HepG2 (cell line): Measurements from ENCODE around the gene TNFSF15. TPM values are rescaled to one million over a fixed set of nuclear protein-coding genes. Genes with fewer than 3 reads are reported as not detected.

Source experiments
- ATAC-seq: fragments of 200-7000 bp; cut with Tn5 transposase; 3 replicates; pipeline ENCODE4 v1.9.1; 2020; ENCODE audit warnings: mild to moderate bottlenecking, moderate library complexity
- BruUV-seq: library from RNA; stranded (reverse); fragments of 400-500 nt; replicated peaks from 2 replicates; lab custom pipeline; 2021; lab: Mats Ljungman, UMichigan
- CTCF ChIA-PET: fragments of 300-600 bp; formaldehyde crosslinking; extraction: SDS; loops from one replicate; lab custom pipeline; 2021; ENCODE audit warnings: low total read pairs, inconsistent platforms, low intra/inter-chr PET ratio; lab: Yijun Ruan, JAX
- POLR2A ChIA-PET: fragments of 350-600 bp; sonication (Branson Sonifier 250); formaldehyde crosslinking; loops from one replicate; lab custom pipeline; 2020; ENCODE audit warnings: antibody characterized with exemption, inconsistent platforms; lab: Yijun Ruan, JAX
- DNase-seq: peaks from one replicate; pipeline ENCODE4 v3.0.0-alpha.2; 2015; ENCODE audit warnings: low spot score
- FAIRE-seq: peaks from 3 replicates; lab custom pipeline; 2011; peaks lifted over from hg19 to GRCh38; lab: Jason Lieb, UNC
- H2AFZ ChIP-seq: one replicate; pipeline ENCODE4 v1.6.1; 2011; ENCODE audit warnings: low read length, inconsistent platforms
- H3K27ac ChIP-seq: fragments of 300-600 bp; 3 replicates; pipeline ENCODE4 v1.8.0; 2011; ENCODE audit warnings: mixed run types, mild to moderate bottlenecking, mixed read lengths, low read length, inconsistent platforms; ENCODE audit not compliant: insufficient read depth; ENCODE audit errors: extremely low read length
- H3K27me3 ChIP-seq, 2 experiments: fragments of 200-600 bp in 1 of 2; 2 replicates in 1 of 2; 3 replicates in 1 of 2; pipeline versions ENCODE4 v1.6.0 to v1.8.0; 2011; ENCODE audit warnings: low read length in 2 of 2, mild to moderate bottlenecking in 2 of 2, moderate library complexity in 2 of 2, inconsistent platforms in 1 of 2; ENCODE audit not compliant: insufficient read depth in 2 of 2, control insufficient read depth in 1 of 2
- H3K36me3 ChIP-seq, 2 experiments: fragments of 200-600 bp in 1 of 2; replicated peaks in 1 of 2; 2 replicates in 1 of 2; 3 replicates in 1 of 2; pipeline versions ENCODE4 v1.5.1 to v1.8.0; 2011; ENCODE audit warnings: low read length in 2 of 2, inconsistent platforms in 1 of 2; ENCODE audit not compliant: insufficient read depth in 2 of 2, control insufficient read depth in 1 of 2
- H3K4me1 ChIP-seq: 2 replicates; pipeline ENCODE4 v1.5.1; 2012; ENCODE audit warnings: low read length, inconsistent platforms; ENCODE audit not compliant: insufficient read depth
- H3K4me2 ChIP-seq: 2 replicates; pipeline ENCODE4 v1.6.0; 2011; ENCODE audit warnings: low read depth, low read length, inconsistent platforms
- H3K4me3 ChIP-seq, 3 experiments: fragments of 200-600 bp in 1 of 3; sonication (generic), shearing (Covaris generic) in 1 of 3; replicated peaks in 1 of 3; 2 replicates each; pipeline ENCODE4 v1.5.1; 2011 to 2016; ENCODE audit warnings: low read length in 3 of 3, inconsistent platforms in 2 of 3, low read depth in 2 of 3, mild to moderate bottlenecking in 2 of 3, control low read depth in 1 of 3, mixed read lengths in 1 of 3; ENCODE audit not compliant: insufficient read depth in 1 of 3
- H3K79me2 ChIP-seq: one replicate; pipeline ENCODE4 v1.6.1; 2011; ENCODE audit warnings: low read length, inconsistent platforms; ENCODE audit not compliant: insufficient read depth
- H3K9ac ChIP-seq: 2 replicates; pipeline ENCODE4 v1.6.0; 2011; ENCODE audit warnings: mild to moderate bottlenecking, low read depth, low read length, inconsistent platforms; ENCODE audit not compliant: insufficient read depth
- H3K9me3 ChIP-seq: 2 replicates; pipeline ENCODE4 v1.5.1; 2012; ENCODE audit warnings: mild to moderate bottlenecking, low read length
- H4K20me1 ChIP-seq: 2 replicates; pipeline ENCODE4 v1.6.0; 2011; ENCODE audit warnings: inconsistent platforms, mild to moderate bottlenecking, low read length, moderate library complexity; ENCODE audit not compliant: insufficient read depth
- DMAP1 ChIP-seq: IDR thresholded peaks from 2 replicates; pipeline ENCODE4 v1.6.1; 2016
- ESRRA ChIP-seq: sonication (generic); formaldehyde crosslinking; IDR thresholded peaks from 2 replicates; pipeline ENCODE4 v1.5.1; 2020; ENCODE audit warnings: mild to moderate bottlenecking, low read depth, missing genetic modification reagents
- FOXO4 ChIP-seq: sonication (generic); formaldehyde crosslinking; conservative IDR thresholded peaks from 2 replicates; pipeline ENCODE4 v1.8.1; 2023; ENCODE audit warnings: missing genetic modification reagents
- KDM1A ChIP-seq: IDR thresholded peaks from 2 replicates; pipeline ENCODE4 v1.6.1; 2016; ENCODE audit warnings: missing compliant biosample characterization
- NPAS2 ChIP-seq: sonication (generic); formaldehyde crosslinking; IDR thresholded peaks from 2 replicates; pipeline ENCODE4 v1.8.0; 2022; ENCODE audit warnings: mild to moderate bottlenecking, missing genetic modification reagents, borderline replicate concordance
- RFXAP ChIP-seq: sonication (generic); formaldehyde crosslinking; IDR thresholded peaks from 2 replicates; pipeline ENCODE4 v1.4.0; 2020; ENCODE audit warnings: missing genetic modification reagents, borderline replicate concordance
- ZKSCAN1 ChIP-seq: fragments of 150-350 bp; IDR thresholded peaks from 2 replicates; pipeline ENCODE4 v1.6.1; 2014; ENCODE audit warnings: low read length
- ZNF530 ChIP-seq: sonication (generic); formaldehyde crosslinking; IDR thresholded peaks from 2 replicates; pipeline ENCODE4 v1.5.0; 2020; ENCODE audit warnings: low read depth, mild to moderate bottlenecking, missing genetic modification reagents
- ZZZ3 ChIP-seq: sonication (generic); formaldehyde crosslinking; IDR thresholded peaks from 2 replicates; pipeline ENCODE4 v1.4.0; 2020; ENCODE audit warnings: missing genetic modification reagents, mild to moderate bottlenecking, borderline replicate concordance
- WGBS: methylation state at CpG from one replicate; pipeline ENCODE4 v1.1.6; 2017; ENCODE audit warnings: low lambda C conversion rate; 5-methylcytosine and 5-hydroxymethylcytosine counted together
- in situ Hi-C: cut with HindIII; loops from 2 replicates; pipeline ENCODE4 v1.10.0; 2017; ENCODE audit warnings: low pct_unique_long_range_greater_than_20kb; ENCODE audit not compliant: extremely low pct_ligation_motif_present
- intact Hi-C: fragments of 100-400 bp; cut with micrococcal nuclease; formaldehyde crosslinking; loops from one replicate; pipeline ENCODE4 v1.10.0; 2022; ENCODE audit not compliant: unreplicated experiment
- polyA plus RNA-seq, 8 experiments: library from polyadenylated mRNA; depleted of rRNA in 3 of 8; stranded (reverse) in 7 of 8; unstranded in 1 of 8; fragments of >200 nt; fragmentation: Illumina TruSeq in 4 of 8; extraction: Trizol in 4 of 8; gene quantifications; 2 replicates each; pipeline versions ENCODE4 v1.2.1 to v1.2.3, GENCODE V29; 2011 to 2016; ENCODE audit warnings: low read depth in 4 of 8, missing spikeins in 1 of 8, mixed read lengths in 1 of 8; ENCODE audit not compliant: insufficient read depth in 1 of 8
- total RNA-seq, 5 experiments: library from RNA; depleted of rRNA; stranded (reverse); fragments of >200 nt; fragmentation: Illumina TruSeq; extraction: Trizol; gene quantifications; 2 replicates each; pipeline ENCODE4 v1.2.3, GENCODE V29; 2016; ENCODE audit warnings: low read depth in 1 of 5

Gene TNFSF15
- total and polyA plus RNA-seq, 2 of the 13 experiments (the other 11 are each of a cell fraction or from before 2014, with no cell fraction given): 0.02 to 0.03 TPM

GRCh38 chr9:114829574-114830440 lies 24.0 kb upstream of the TNFSF15 start:
- no peaks in the 10 kb centered on the region for H3K4me1 ChIP-seq
- TF ChIP-seq RFXAP (no peak), NPAS2 (no peak), ZKSCAN1 (no peak), ESRRA (CRISPR knock-in tag) (no peak), KDM1A (no peak), ZNF530 (CRISPR knock-in tag) (no peak), FOXO4 (CRISPR knock-in tag) (no peak), DMAP1 (CRISPR knock-in tag) (no peak), ZZZ3 (CRISPR knock-in tag) (no peak)
- no peaks in the 10 kb centered on the region for H3K27me3 ChIP-seq
- in situ Hi-C loops: no loop called here
- no peak overlapping the region for H3K27ac ChIP-seq
- WGBS: 0% methylated on average over 3 of the region's 3 CpGs
- H3K36me3 ChIP-seq: no peaks in the 10 kb centered on the region
- FAIRE-seq (no peak), DNase-seq (no peak), ATAC-seq (no peak)
- intact Hi-C loops: no loop called here
- H3K79me2 ChIP-seq: no peaks in the 10 kb centered on the region
- BruUV-seq: no TSS peak
- H3K9me3 ChIP-seq: no peaks in the 10 kb centered on the region
- no peak overlapping the region for H3K4me2 ChIP-seq
- no peak overlapping the region for H3K4me3 ChIP-seq
- ChIA-PET POLR2A (no interaction called here), CTCF (no interaction called here)
- no peaks in the 10 kb centered on the region for H4K20me1 ChIP-seq
- no peak overlapping the region for H2AFZ ChIP-seq
- H3K9ac ChIP-seq: no peak overlapping the region
